NB4 (cell line): ENCODE results near the gene FGD3.

Source experiments
- MYC ChIP-seq: IDR thresholded peaks from 2 replicates; pipeline ENCODE4 v1.6.1; 2011; ENCODE audit warnings: low read depth, low read length
- TF ChIP-seq, protein P1 (sequence below): IDR thresholded peaks from one replicate; pipeline ENCODE4 v1.5.1; 2012; ENCODE audit warnings: low read depth, low read length

DNA sequence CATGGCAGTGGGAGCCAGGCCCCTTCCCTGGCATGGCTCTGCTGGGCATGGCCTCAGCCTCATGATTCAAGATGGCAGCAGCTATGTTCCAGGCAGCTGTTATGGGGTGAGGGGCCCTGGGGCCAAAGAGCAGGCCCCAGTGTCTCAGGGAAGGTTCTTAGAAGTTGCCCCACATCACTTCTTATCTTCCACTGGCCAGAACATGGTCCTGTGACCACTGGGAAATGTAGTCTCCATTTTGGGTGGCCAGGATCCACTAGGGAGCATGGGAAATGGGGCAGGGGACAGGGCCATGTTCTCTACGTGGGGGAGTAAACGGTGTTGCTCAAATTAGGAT, 129.4 kb downstream of the FGD3 start:
- TF ChIP-seq, protein P1, sequence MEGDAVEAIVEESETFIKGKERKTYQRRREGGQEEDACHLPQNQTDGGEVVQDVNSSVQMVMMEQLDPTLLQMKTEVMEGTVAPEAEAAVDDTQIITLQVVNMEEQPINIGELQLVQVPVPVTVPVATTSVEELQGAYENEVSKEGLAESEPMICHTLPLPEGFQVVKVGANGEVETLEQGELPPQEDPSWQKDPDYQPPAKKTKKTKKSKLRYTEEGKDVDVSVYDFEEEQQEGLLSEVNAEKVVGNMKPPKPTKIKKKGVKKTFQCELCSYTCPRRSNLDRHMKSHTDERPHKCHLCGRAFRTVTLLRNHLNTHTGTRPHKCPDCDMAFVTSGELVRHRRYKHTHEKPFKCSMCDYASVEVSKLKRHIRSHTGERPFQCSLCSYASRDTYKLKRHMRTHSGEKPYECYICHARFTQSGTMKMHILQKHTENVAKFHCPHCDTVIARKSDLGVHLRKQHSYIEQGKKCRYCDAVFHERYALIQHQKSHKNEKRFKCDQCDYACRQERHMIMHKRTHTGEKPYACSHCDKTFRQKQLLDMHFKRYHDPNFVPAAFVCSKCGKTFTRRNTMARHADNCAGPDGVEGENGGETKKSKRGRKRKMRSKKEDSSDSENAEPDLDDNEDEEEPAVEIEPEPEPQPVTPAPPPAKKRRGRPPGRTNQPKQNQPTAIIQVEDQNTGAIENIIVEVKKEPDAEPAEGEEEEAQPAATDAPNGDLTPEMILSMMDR = no peak
- TF ChIP-seq MYC = no peak
